ENCODE data around the gene S100PBP.

GRCh38 chr1:32806910-32807523 lies 10.4 kb upstream of the S100PBP start:
- TF ChIP-seq CTCF (IDR thresholded peaks at IDR 0.05) = no peak
- TF ChIP-seq POLR2AphosphoS5 (IDR thresholded peaks at IDR 0.05) = no peak

Measured in breast epithelium (tissue), 3 donors.